Endometrial microvascular endothelial cells (primary cell): ENCODE data around the gene ITPR3. TPM values are rescaled to one million over a fixed set of nuclear protein-coding genes. Genes with fewer than 3 reads are reported as not detected.

ENCODE experiments used
- in situ Hi-C: cut with HindIII; loops from 2 replicates; pipeline ENCODE4 v1.10.0; 2017; ENCODE audit warnings: low sequenced_read_pairs, low pct_unique_long_range_greater_than_20kb; ENCODE audit errors: inconsistent ontology term
- total RNA-seq: library from RNA; depleted of rRNA; stranded (reverse); fragments of >200 nt; gene quantifications from one replicate; pipeline ENCODE4 v1.2.3, GENCODE V29; 2015; ENCODE audit errors: inconsistent ontology term

ITPR3 gene
- total RNA-seq, 1 donor from 2014 or later: 56.0 TPM

GRCh38 chr6:33678233-33678931 lies 57.3 kb downstream of the ITPR3 start:
- in situ Hi-C loops: no loop called here

- in situ Hi-C loops: no loop called here
These were observed 57.9 kb downstream of the ITPR3 start for GRCh38 chr6:33678932-33679490.

GRCh38 chr6:33679761-33680160 lies 58.6 kb downstream of the ITPR3 start:
- in situ Hi-C loops: no loop called here

GRCh38 chr6:33682341-33682740 lies 61.2 kb downstream of the ITPR3 start:
- in situ Hi-C loops: no loop called here

GRCh38 chr6:33683051-33683571 lies 62.0 kb downstream of the ITPR3 start:
- in situ Hi-C loops: no loop called here

- in situ Hi-C loops: no loop called here
These were observed 62.7 kb downstream of the ITPR3 start for GRCh38 chr6:33683576-33684427.

GRCh38 chr6:33684428-33684896 lies 63.3 kb downstream of the ITPR3 start:
- in situ Hi-C loops: no loop called here

- in situ Hi-C loops: no loop called here
These were observed 63.9 kb downstream of the ITPR3 start for GRCh38 chr6:33684983-33685382.

- in situ Hi-C loops: no loop called here
These were observed 64.5 kb downstream of the ITPR3 start for GRCh38 chr6:33685411-33686224.

GRCh38 chr6:33686225-33686924 lies 65.3 kb downstream of the ITPR3 start:
- in situ Hi-C loops: no loop called here

GRCh38 chr6:33686981-33687975 lies 66.2 kb downstream of the ITPR3 start:
- in situ Hi-C loops: no loop called here

GRCh38 chr6:33688006-33688405 lies 66.9 kb downstream of the ITPR3 start:
- in situ Hi-C loops: no loop called here

GRCh38 chr6:33688451-33689147 lies 67.5 kb downstream of the ITPR3 start:
- in situ Hi-C loops: no loop called here

- in situ Hi-C loops: no loop called here
These were observed 68.0 kb downstream of the ITPR3 start for GRCh38 chr6:33689148-33689494.

- in situ Hi-C loops: no loop called here
These were observed 68.8 kb downstream of the ITPR3 start for GRCh38 chr6:33689879-33690278.

GRCh38 chr6:33690766-33691165 lies 69.6 kb downstream of the ITPR3 start:
- in situ Hi-C loops: no loop called here
